PFSK-1 (cell line): ENCODE measurements around the gene LRRC71.

ENCODE experiments used
- FOXP2 ChIP-seq: optimal IDR thresholded peaks from 2 replicates; pipeline ENCODE3; 2011; ENCODE audit warnings: borderline replicate concordance, control low read depth, inconsistent platforms; ENCODE audit not compliant: insufficient read depth; ENCODE audit errors: extremely low read length, extremely low read depth
- POLR2AphosphoS5 ChIP-seq: IDR thresholded peaks from 2 replicates; pipeline ENCODE4 v1.6.1; 2012; ENCODE audit warnings: low read depth, mild to moderate bottlenecking, control low read depth, low read length, moderate library complexity
- REST ChIP-seq, 2 experiments: IDR thresholded peaks; 2 replicates each; pipeline versions ENCODE4 v1.6.1 to v1.8.0; 2011 to 2012; ENCODE audit warnings: low read depth in 2 of 2, low read length in 2 of 2, control low read depth in 1 of 2, inconsistent platforms in 1 of 2, mild to moderate bottlenecking in 1 of 2, moderate library complexity in 1 of 2; ENCODE audit not compliant: insufficient read depth in 1 of 2
- SIN3A ChIP-seq: IDR thresholded peaks from 2 replicates; pipeline ENCODE4 v1.6.1; 2012; ENCODE audit warnings: mild to moderate bottlenecking, low read length, moderate library complexity, borderline replicate concordance; ENCODE audit not compliant: insufficient read depth
- TAF1 ChIP-seq: IDR thresholded peaks from 2 replicates; pipeline ENCODE4 v1.6.1; 2012; ENCODE audit warnings: low read length, control low read depth, borderline replicate concordance; ENCODE audit not compliant: insufficient read depth

Gene LRRC71

GRCh38 chr1:156892190-156893047 lies 28.0 kb upstream of the LRRC71 start:
- TF ChIP-seq POLR2AphosphoS5 (no peak), FOXP2 (peak; percentile 94), REST (IDR thresholded peaks at IDR 0.05; ENCODE audit: insufficient read depth in 1 of 2, low read depth in 2 of 2, low read length in 2 of 2) (0 out of 4 replicates have a peak, but pooled peaks of 1 of the 2 experiments have one; percentile 15), TAF1 (no peak), SIN3A (peak; percentile 70; the same call in 1 of the 2 replicates)

- TF ChIP-seq REST (IDR thresholded peaks at IDR 0.05; ENCODE audit: insufficient read depth in 1 of 2, low read depth in 2 of 2, low read length in 2 of 2) (0 out of 4 replicates have a peak, but pooled peaks have one; percentile 21 to 60), SIN3A (0 out of 2 replicates have a peak, but pooled peaks have one; percentile 49), TAF1 (no peak), FOXP2 (no peak)
These were observed 27.1 kb upstream of the LRRC71 start, which contains the start of gene PEAR1 for GRCh38 chr1:156893048-156893953. TSS of gene PEAR1 (plus strand) at chr1:156893718. CDS start at chr1:156903927, 10,209 bp downstream.

DNA sequence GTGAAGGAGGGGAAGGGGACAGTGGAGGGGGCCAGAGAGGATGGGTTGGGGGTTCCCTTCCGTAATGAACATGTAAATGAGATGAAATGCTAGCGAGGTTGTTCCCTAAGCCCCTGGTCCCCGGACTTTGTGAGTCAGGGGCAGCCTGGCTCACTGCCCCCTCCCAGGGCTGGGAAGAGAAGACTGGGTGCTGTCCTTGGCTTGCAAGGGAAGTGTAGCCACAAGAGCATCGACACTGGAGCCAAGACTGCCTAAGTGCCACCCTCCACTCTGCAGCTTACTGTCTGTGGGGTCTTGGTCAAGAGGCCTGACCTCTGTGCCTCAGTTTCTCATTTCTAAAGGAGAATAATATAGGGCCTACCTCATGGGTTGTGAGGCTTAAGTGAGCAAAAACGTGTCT lies 26.4 kb upstream of the LRRC71 start:
- TF ChIP-seq POLR2AphosphoS5 (no peak), REST (IDR thresholded peaks at IDR 0.05; ENCODE audit: insufficient read depth in 1 of 2, low read depth in 2 of 2, low read length in 2 of 2) (0 out of 4 replicates have a peak, but pooled peaks of 1 of the 2 experiments have one; percentile 5)

- TF ChIP-seq TAF1 (no peak), FOXP2 (no peak), REST (IDR thresholded peaks at IDR 0.05; ENCODE audit: insufficient read depth in 1 of 2, low read depth in 2 of 2, low read length in 2 of 2) (no peak), SIN3A (no peak), POLR2AphosphoS5 (no peak)
These were observed 25.5 kb upstream of the LRRC71 start for GRCh38 chr1:156894711-156895454.
